Bladder microvascular endothelial cell (primary cell): Measurements from ENCODE around the gene KRT15. TPM values are rescaled to one million over a fixed set of nuclear protein-coding genes. Genes with fewer than 3 reads are reported as not detected.

Experiments
- total RNA-seq: library from RNA; depleted of rRNA; stranded (reverse); fragments of >200 nt; gene quantifications from 2 replicates; pipeline ENCODE4 v1.2.3, GENCODE V29; 2014

The KRT15 gene
- 0.16 and 0.57 TPM in 2 replicates for total RNA-seq

GRCh38 chr17:41518789-41519449 is at the start of gene KRT15:
Gene KRT15 (minus strand): TSS chr17:41518890. CDS start chr17:41518827, 63 bp downstream.

GRCh38 chr17:41505007-41505808 is 13.5 kb downstream of the KRT15 start, which contains the start of gene KRT13:
Gene KRT13 (minus strand): TSS chr17:41505612. CDS start chr17:41505550, 62 bp downstream.

GRCh38 chr17:41489531-41489930 is 29.2 kb downstream of the KRT15 start, which contains the start of gene KRT36:
Gene KRT36 (minus strand): TSS chr17:41489910. CDS start chr17:41489864, 46 bp downstream.

DNA sequence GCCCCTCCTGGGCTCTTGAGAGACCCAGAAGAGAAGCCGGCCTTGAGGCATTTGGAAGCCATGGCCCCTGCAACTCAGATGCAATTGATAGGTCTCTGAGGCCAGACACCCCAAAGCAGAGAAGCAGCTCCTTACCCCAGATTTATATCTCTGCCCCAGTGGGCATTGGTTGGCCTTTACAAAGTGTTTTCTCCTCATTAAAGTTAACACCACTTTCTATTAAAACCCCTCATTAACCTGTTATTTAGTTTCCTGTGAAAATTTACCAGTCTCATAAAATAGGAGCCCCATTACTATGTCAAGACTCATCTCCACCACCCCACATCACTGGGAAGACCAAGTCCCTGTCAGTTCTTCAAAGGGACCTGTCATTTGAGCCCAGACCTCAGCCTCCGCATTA is 37.7 kb downstream of the KRT15 start, which contains the start of gene KRT35:
Gene KRT35 (minus strand): TSS at position 116 of the 400 bp plus-strand sequence. CDS start 54 bp downstream, at position 62.

GRCh38 chr17:41466988-41467387 is 51.7 kb downstream of the KRT15 start, which contains the start of gene KRT32:
Gene KRT32 (minus strand): TSS chr17:41467386. CDS start chr17:41467325, 61 bp downstream.

Other genes with a start within 250 kb of the KRT15 start
- not detected in 2 replicates for gene KRTAP9-7, start 243.2 kb downstream of the KRT15 start, total RNA-seq
- not detected in 2 replicates for gene KRTAP29-1, start 216.0 kb downstream of the KRT15 start, total RNA-seq
- gene KRTAP16-1, start 209.6 kb downstream of the KRT15 start, total RNA-seq = not detected in 2 replicates
- gene KRTAP17-1, start 203.2 kb downstream of the KRT15 start, total RNA-seq = not detected in 2 replicates
- gene KRT33A, start 168.1 kb downstream of the KRT15 start, total RNA-seq = not detected in 2 replicates
- not detected in 2 replicates for gene KRT33B, start 149.1 kb downstream of the KRT15 start, total RNA-seq
- 0.44 and 0.49 TPM in 2 replicates for gene KRT34, start 136.6 kb downstream of the KRT15 start, total RNA-seq
- gene KRT31, start 121.3 kb downstream of the KRT15 start, total RNA-seq = not detected in 2 replicates
- gene KRT37, start 94.3 kb downstream of the KRT15 start, total RNA-seq = not detected in 2 replicates
- not detected in 2 replicates for gene KRT38, start 77.9 kb downstream of the KRT15 start, total RNA-seq
- not detected in 2 replicates for gene KRT32, start 51.5 kb downstream of the KRT15 start, total RNA-seq
- not detected in 2 replicates for gene KRT35, start 37.7 kb downstream of the KRT15 start, total RNA-seq
- gene KRT36, start 29.0 kb downstream of the KRT15 start, total RNA-seq = 0.06 and 0.16 TPM in 2 replicates
- gene KRT13, start 13.3 kb downstream of the KRT15 start, total RNA-seq = not detected in 2 replicates
- 3.9 and 13.9 TPM in 2 replicates for gene KRT19, start 9.4 kb upstream of the KRT15 start, total RNA-seq
- 0.06 TPM in 1 of 2 replicates, not detected in the other for gene KRT9, start 53.2 kb upstream of the KRT15 start, total RNA-seq
- 0.31 TPM in 1 of 2 replicates, not detected in the other for gene KRT14, start 68.0 kb upstream of the KRT15 start, total RNA-seq
- gene KRT16, start 93.9 kb upstream of the KRT15 start, total RNA-seq = 0.19 and 0.65 TPM in 2 replicates
- 1.2 and 2.6 TPM in 2 replicates for gene KRT17, start 105.7 kb upstream of the KRT15 start, total RNA-seq
- gene EIF1, start 170.0 kb upstream of the KRT15 start, total RNA-seq = 55.4 and 112 TPM in 2 replicates
- not detected in 2 replicates for gene GAST, start 193.4 kb upstream of the KRT15 start, total RNA-seq
- 0.32 and 0.82 TPM in 2 replicates for gene HAP1, start 215.8 kb upstream of the KRT15 start, total RNA-seq